HG03097 (cell line): Measurements from ENCODE around the gene NALCN.
"Not testable (repeated sequence)": the region's sequence is repeated elsewhere in the genome, so short reads cannot be mapped to it uniquely, and the experiment has no call there.

Source experiments
- ATAC-seq: cut with Tn5 transposase; IDR thresholded peaks from one replicate; pipeline ENCODE4 v1.9.1; 2021; ENCODE audit not compliant: unreplicated experiment, low FRiP score

Gene NALCN

GRCh38 chr13:101343128-101343787 is 73.0 kb downstream of the NALCN start:
- no peak for ATAC-seq

DNA sequence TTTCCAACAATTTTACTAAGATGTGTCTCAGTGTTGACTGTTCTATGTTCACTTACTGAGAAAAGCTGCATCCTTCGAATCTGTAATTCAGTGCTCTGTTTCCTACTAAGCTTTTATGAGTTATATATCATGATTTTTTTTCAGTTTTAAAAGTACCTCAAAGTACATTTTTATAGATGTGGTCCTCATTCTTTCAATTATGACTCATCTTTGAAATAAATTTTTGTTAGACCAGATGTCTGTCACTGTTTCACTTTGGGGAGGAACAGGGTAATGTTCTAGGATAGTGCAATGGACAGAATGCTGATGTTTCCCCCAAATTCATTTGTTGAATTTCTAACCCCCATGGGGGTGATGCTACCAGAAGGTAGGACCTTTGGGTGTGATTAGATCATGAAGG is 74.8 kb downstream of the NALCN start:
- ATAC-seq: no peak

DNA sequence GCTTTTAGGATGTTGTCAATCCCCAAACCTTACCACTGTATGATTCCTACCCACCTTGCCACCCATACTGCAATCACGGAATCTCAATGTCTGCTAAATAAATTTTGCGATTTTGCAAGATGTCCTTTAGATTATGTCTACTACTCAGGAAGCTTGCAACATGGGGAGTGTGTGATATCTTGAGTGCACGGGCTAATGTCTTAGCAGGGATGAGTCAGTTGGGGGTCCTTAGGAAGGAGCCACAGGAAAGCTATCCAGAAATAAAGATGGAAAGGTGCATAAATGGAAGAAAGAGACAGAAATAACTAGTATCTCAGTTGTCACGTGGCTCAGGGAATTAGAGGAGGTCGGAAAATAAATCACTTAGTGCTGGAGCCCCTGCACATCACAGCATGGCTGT is 77.1 kb downstream of the NALCN start:
- ATAC-seq: no peak

DNA sequence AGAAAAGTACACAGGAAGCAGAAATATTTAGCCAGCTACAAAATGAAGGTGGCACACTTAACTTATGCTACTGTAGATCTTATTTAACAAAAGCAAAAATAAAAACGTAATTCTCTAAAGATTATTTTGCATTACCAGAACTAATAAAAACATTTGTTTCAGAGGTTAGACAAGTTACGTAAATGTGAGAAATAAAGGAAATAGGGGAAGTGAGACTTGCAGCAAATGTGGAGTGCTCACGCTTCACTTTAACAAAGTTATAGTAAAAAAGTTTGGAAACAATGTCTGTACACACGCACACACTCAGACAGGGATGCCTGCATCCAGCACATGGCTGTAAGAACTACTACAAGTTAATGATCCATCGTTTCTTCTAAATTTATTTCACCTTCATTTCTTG is 83.7 kb downstream of the NALCN start:
- ATAC-seq: no peak

DNA sequence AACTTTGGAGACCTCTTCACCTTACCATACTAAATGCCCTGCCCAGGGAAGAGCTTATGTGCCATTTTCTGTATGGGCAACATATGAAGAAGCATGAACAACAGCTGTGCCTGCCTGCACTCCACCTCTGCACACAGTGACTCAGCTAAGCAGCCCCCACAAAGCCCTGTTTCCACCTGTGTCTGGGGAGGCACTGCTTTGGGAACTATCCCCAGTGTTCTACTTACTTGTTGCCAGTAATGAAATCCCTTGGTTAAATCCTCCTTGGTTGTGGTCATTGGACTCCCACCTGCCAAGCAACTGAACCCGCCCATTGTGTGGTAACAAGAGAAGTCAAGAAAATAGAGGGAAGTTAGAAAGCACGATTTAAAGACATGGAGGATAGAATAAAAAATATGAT is 84.6 kb downstream of the NALCN start:
- no peak for ATAC-seq

- no peak for ATAC-seq
These were observed 88.4 kb downstream of the NALCN start for GRCh38 chr13:101327871-101328270.

GRCh38 chr13:101326710-101327109 is 89.6 kb downstream of the NALCN start:
- ATAC-seq: no peak

DNA sequence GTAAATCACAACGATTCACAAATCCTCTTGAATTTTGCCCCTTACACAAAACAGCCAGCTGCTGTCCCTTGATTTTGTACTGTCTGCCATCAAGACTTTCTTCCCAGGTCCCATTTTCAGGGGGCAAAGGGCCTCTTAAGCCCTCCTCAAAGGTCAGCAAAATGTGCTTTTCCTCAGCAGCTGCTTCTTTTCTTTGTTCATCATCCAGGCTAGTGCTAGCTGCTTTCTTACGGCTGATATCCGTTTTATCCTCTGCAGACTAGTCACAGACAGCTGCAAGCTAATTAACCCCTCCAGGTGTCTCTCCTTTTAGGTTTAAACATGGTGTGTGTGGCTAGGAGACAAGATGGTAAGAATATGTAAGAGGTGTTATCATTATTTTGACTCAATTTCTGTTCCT is 90.9 kb downstream of the NALCN start:
- no peak for ATAC-seq

GRCh38 chr13:101323601-101324000 is 92.7 kb downstream of the NALCN start:
- ATAC-seq: no peak

GRCh38 chr13:101317986-101318523 is 98.3 kb downstream of the NALCN start:
- ATAC-seq: no peak

GRCh38 chr13:101313479-101313878 is 102.8 kb downstream of the NALCN start:
- ATAC-seq: not testable (repeated sequence)

DNA sequence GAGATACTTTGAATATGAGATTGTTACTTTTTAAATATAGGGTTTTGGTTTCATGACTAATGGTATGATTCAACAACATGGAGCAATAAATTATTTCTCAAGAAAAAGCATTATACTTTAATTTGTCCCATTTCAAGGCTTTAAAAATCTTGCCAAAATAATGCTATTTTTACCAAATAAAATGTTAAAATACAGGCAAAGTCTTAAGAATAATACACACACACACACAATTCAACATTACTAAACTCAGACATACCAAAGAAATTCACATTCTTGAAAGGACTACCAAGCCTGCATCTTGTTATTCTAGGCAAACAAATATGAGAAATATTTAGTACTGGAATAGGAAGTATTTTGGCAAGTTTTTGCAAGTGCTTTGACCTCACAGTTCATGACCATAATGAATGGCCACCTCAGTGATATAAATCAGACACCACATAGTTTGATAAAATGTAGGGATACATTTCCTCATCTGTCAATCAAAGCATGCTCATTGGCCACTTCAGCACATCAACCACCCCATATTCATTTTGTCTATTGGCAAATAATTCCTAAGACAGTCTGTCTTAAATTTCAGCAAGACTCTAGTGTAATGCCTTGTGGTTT is 107.2 kb downstream of the NALCN start:
- no peak for ATAC-seq

GRCh38 chr13:101308247-101309013 is 107.9 kb downstream of the NALCN start:
- ATAC-seq: no peak

DNA sequence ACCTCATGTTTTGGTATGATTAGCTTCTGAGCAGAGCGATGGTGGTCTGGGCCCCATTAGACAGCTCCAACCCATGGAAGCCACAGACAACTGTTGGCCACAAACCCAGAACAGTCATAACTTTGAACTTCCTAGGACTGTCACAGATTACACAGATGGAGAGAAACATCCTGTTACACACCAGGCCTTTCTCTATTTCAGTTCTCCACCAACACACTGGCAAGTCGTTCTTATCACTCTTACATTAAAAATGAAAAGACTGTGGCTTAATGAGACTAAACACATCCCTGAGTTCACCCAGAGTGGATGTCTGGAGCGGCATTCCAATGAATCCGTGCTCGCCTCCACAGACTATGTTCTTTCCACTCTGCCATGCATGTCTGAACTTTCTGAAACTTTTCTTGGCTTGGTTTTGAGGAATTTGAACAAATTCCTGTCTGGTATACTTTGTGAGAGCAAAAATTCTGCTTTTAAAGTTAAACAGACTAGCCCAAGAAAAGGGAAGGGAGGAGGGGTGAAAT is 109.1 kb downstream of the NALCN start:
- ATAC-seq: no peak

- ATAC-seq: no peak
These were observed 109.5 kb downstream of the NALCN start for GRCh38 chr13:101306773-101307172.

DNA sequence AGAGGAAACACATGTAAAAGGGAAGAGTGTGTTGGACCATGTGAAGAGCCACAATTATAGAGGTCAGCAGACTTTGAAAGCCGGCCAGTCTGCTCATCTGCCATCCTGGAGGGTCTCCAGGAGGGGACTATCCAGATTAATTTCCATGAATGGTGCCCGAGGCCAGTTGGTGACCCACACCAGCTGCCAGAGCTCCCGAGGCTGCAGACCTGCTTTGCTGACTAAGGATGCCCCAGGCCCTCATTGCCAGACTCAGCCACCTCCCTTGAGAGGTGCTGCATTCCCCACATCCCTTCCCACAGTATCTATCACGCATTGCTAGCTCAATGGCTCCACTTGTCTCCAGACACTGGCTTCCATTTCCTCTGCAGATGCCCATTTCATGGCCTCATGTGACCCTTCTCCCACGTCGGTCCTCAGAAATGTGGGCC is 110.3 kb downstream of the NALCN start:
- ATAC-seq: no peak

- ATAC-seq: no peak
These were observed 112.8 kb downstream of the NALCN start for GRCh38 chr13:101303521-101303920.

GRCh38 chr13:101301053-101301452 is 115.3 kb downstream of the NALCN start:
- no peak for ATAC-seq

DNA sequence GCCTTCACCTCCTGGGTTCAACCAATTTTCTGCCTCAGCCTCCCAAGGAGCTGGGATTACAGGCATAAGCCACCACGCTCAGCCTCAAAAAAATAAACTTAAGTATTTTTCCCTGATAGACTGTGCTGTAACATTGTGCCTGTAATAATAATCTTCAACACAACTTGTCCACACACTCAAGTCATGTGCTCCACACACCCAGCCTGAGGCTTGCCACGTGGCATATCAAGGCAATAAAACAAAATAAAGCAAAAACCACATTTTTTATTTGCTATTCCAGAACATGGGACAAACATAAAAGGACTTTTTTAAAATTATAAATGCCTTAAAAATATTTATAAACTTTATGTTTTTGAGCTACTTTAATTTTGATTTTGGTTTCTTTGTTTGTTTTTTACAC is 115.8 kb downstream of the NALCN start:
- no peak for ATAC-seq

GRCh38 chr13:101298517-101298916 is 117.8 kb downstream of the NALCN start:
- no peak for ATAC-seq

GRCh38 chr13:101297794-101298193 is 118.5 kb downstream of the NALCN start:
- no peak for ATAC-seq
